SK-N-SH treated with all-trans-retinoic acid at 6 μM for 48 hours (cell line): Measurements from ENCODE around the gene CYREN.

Source experiments
- ATAC-seq: fragments of 200-7000 bp; cut with Tn5 transposase; 3 replicates; pipeline ENCODE4 v1.9.1; 2020; ENCODE audit warnings: mild to moderate bottlenecking, moderate library complexity
- ARNTL ChIP-seq: fragments of 450-650 bp; formaldehyde crosslinking; IDR thresholded peaks from 2 replicates; pipeline ENCODE4 v1.5.0; 2020; ENCODE audit warnings: low read depth, mild to moderate bottlenecking, moderate library complexity, borderline replicate concordance
- BACH2 ChIP-seq: fragments of 250-450 bp; sonication (Bioruptor Pico); IDR thresholded peaks from 2 replicates; pipeline ENCODE4 v1.9.0; 2021; ENCODE audit warnings: mild to moderate bottlenecking, borderline replicate concordance
- CSDC2 ChIP-seq: fragments of 250-450 bp; sonication (Bioruptor Pico); IDR thresholded peaks from 2 replicates; pipeline ENCODE4 v1.5.0; 2020; ENCODE audit warnings: mild to moderate bottlenecking, moderate library complexity
- ESRRG ChIP-seq: fragments of 250-450 bp; sonication (Bioruptor Pico); IDR thresholded peaks from 2 replicates; pipeline ENCODE4 v1.6.1; 2021; ENCODE audit warnings: mild to moderate bottlenecking
- ISL1 ChIP-seq: fragments of 250-450 bp; sonication (Bioruptor Pico); IDR thresholded peaks from 2 replicates; pipeline ENCODE4 v2.1.2; 2022; ENCODE audit warnings: mild to moderate bottlenecking, moderate library complexity
- OSR1 ChIP-seq: fragments of 250-450 bp; sonication (Bioruptor Pico); IDR thresholded peaks from 2 replicates; pipeline ENCODE4 v1.8.0; 2022; ENCODE audit warnings: moderate library complexity, mild to moderate bottlenecking, inconsistent platforms
- POU6F1 ChIP-seq: fragments of 250-450 bp; sonication (Bioruptor Pico); IDR thresholded peaks from 2 replicates; pipeline ENCODE4 v1.8.0; 2021; ENCODE audit warnings: low read depth, mild to moderate bottlenecking, moderate library complexity, borderline replicate concordance
- PPARA ChIP-seq: fragments of 250-450 bp; sonication (Bioruptor Pico); IDR thresholded peaks from 2 replicates; pipeline ENCODE4 v1.5.0; 2020; ENCODE audit warnings: mild to moderate bottlenecking, borderline replicate concordance
- RARB ChIP-seq: fragments of 250-450 bp; sonication (Bioruptor Pico); IDR thresholded peaks from 2 replicates; pipeline ENCODE4 v1.8.0; 2021; ENCODE audit warnings: mild to moderate bottlenecking, moderate library complexity
- SNAI2 ChIP-seq: fragments of 250-450 bp; sonication (Bioruptor Pico); IDR thresholded peaks from 2 replicates; pipeline ENCODE4 v1.5.0; 2020; ENCODE audit warnings: mild to moderate bottlenecking, moderate library complexity
- TCF4 ChIP-seq: fragments of 250-450 bp; sonication (Bioruptor Pico); IDR thresholded peaks from 2 replicates; pipeline ENCODE4 v1.8.0; 2021; ENCODE audit warnings: mild to moderate bottlenecking, moderate library complexity, borderline replicate concordance
- TOX ChIP-seq: fragments of 250-450 bp; sonication (Bioruptor Pico); IDR thresholded peaks from 2 replicates; pipeline ENCODE4 v1.8.0; 2021; ENCODE audit warnings: mild to moderate bottlenecking, moderate library complexity, borderline replicate concordance
- ZC3H10 ChIP-seq: fragments of 250-450 bp; sonication (Bioruptor Pico); IDR thresholded peaks from 2 replicates; pipeline ENCODE4 v1.5.1; 2021; ENCODE audit warnings: mild to moderate bottlenecking, moderate library complexity
- ZFP3 ChIP-seq: fragments of 250-450 bp; sonication (Bioruptor Pico); IDR thresholded peaks from 2 replicates; pipeline ENCODE4 v1.5.0; 2020; ENCODE audit warnings: mild to moderate bottlenecking, moderate library complexity
- ZFP30 ChIP-seq: fragments of 450-650 bp; formaldehyde crosslinking; IDR thresholded peaks from 2 replicates; pipeline ENCODE4 v1.5.0; 2022; ENCODE audit warnings: mild to moderate bottlenecking, moderate library complexity
- ZNF565 ChIP-seq: fragments of 450-650 bp; formaldehyde crosslinking; conservative IDR thresholded peaks from 2 replicates; pipeline ENCODE4 v1.5.0; 2020; ENCODE audit warnings: low read depth, mild to moderate bottlenecking, moderate library complexity
- ZNF70 ChIP-seq: fragments of 450-650 bp; formaldehyde crosslinking; IDR thresholded peaks from 2 replicates; pipeline ENCODE4 v1.5.0; 2020; ENCODE audit warnings: mild to moderate bottlenecking, moderate library complexity
- ZNF8 ChIP-seq: fragments of 450-650 bp; formaldehyde crosslinking; IDR thresholded peaks from 2 replicates; pipeline ENCODE4 v1.5.0; 2020; ENCODE audit warnings: mild to moderate bottlenecking, moderate library complexity
- TF ChIP-seq, protein P1 (sequence below): fragments of 250-450 bp; sonication (Bioruptor Pico); IDR thresholded peaks from 2 replicates; pipeline ENCODE4 v1.5.0; 2020; ENCODE audit warnings: mild to moderate bottlenecking, moderate library complexity
- TF ChIP-seq, protein P2 (sequence below): fragments of 250-450 bp; sonication (Bioruptor Pico); IDR thresholded peaks from 2 replicates; pipeline ENCODE4 v1.8.0; 2020; ENCODE audit warnings: mild to moderate bottlenecking, moderate library complexity, borderline replicate concordance
- TF ChIP-seq, protein P3 (sequence below): fragments of 250-450 bp; sonication (Bioruptor Pico); IDR thresholded peaks from 2 replicates; pipeline ENCODE4 v1.5.1; 2021; ENCODE audit warnings: mild to moderate bottlenecking, moderate library complexity

The CYREN gene

DNA sequence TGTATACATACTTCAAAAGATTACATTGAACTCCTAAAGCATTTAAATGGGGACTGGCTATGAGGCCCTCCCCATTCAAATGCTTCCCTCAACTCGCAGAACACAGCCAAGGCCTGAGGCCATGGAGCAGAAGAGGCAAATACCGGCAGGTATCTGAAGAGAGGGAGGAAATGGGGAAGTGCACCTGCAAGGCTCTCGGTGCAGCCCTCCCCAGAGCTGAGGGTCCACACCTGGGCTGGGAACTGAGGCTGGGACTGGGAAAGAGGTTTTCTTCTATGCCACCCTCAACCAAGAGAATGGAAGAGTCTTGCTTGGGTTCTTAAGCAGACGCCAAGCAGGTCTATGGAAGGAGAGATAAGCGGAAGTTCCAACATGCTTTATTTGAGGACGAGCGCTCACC lies 13.0 kb upstream of the CYREN start:
- no peak for ATAC-seq
- TF ChIP-seq ZNF8 (CRISPR knock-in tag): no peak
- TF ChIP-seq ZNF70 (CRISPR knock-in tag): no peak
- TF ChIP-seq ZFP30 (CRISPR knock-in tag): no peak
- no peak for TF ChIP-seq CSDC2 (CRISPR knock-in tag)
- TF ChIP-seq, protein P1, sequence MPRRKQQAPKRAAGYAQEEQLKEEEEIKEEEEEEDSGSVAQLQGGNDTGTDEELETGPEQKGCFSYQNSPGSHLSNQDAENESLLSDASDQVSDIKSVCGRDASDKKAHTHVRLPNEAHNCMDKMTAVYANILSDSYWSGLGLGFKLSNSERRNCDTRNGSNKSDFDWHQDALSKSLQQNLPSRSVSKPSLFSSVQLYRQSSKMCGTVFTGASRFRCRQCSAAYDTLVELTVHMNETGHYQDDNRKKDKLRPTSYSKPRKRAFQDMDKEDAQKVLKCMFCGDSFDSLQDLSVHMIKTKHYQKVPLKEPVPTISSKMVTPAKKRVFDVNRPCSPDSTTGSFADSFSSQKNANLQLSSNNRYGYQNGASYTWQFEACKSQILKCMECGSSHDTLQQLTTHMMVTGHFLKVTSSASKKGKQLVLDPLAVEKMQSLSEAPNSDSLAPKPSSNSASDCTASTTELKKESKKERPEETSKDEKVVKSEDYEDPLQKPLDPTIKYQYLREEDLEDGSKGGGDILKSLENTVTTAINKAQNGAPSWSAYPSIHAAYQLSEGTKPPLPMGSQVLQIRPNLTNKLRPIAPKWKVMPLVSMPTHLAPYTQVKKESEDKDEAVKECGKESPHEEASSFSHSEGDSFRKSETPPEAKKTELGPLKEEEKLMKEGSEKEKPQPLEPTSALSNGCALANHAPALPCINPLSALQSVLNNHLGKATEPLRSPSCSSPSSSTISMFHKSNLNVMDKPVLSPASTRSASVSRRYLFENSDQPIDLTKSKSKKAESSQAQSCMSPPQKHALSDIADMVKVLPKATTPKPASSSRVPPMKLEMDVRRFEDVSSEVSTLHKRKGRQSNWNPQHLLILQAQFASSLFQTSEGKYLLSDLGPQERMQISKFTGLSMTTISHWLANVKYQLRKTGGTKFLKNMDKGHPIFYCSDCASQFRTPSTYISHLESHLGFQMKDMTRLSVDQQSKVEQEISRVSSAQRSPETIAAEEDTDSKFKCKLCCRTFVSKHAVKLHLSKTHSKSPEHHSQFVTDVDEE: no peak
- no peak for TF ChIP-seq POU6F1 (CRISPR knock-in tag)
- TF ChIP-seq PPARA: no peak
- no peak for TF ChIP-seq TOX
- TF ChIP-seq ZFP3: no peak
- TF ChIP-seq TCF4 (CRISPR knock-in tag): no peak
- no peak for TF ChIP-seq ZNF565 (CRISPR knock-in tag)
- TF ChIP-seq ZC3H10 (CRISPR knock-in tag): no peak
- TF ChIP-seq ESRRG (CRISPR knock-in tag): no peak
- no peak for TF ChIP-seq RARB (CRISPR knock-in tag)

DNA sequence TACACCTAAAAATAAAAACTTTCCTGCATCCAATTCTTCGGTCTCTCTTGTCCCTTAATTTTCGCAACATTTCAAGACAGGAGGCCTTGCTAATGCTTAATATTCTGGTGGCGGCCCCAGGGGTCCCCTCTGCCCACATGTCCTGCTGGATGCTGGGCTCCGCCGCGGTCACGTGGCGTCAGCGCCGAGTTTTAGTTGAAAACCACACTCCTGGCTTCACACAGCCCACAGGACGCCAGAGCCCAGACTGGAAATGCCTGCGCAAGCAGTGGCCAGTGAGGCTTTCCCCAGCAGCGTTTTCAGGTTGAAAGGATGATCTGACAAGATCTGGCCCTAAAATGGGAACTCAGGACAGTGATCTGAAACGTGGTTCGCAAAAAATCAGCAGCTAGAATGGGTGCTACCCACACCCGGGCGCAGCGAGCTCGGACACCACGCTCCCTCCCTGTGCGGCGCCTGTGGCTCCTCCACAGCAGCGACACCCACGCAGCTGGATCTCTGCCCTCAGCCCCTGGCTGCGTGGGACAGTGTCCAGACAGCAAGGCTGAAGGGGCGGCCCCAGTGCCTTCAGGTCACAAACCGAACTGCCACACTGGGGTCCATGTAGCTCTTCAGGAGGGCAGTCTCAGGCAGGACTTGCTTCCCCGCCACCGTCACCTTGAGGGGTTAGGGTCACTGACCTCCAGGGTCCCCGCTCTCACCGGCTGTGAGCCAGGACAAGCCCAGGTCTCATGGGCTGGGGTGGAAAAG lies 11.6 kb upstream of the CYREN start:
- ATAC-seq: no peak

GRCh38 chr7:135181261-135181928 lies 10.9 kb upstream of the CYREN start:
- ATAC-seq: no peak
- TF ChIP-seq SNAI2 (CRISPR knock-in tag): no peak
- TF ChIP-seq BACH2 (CRISPR knock-in tag): no peak
- TF ChIP-seq PPARA: no peak
- TF ChIP-seq ARNTL (CRISPR knock-in tag): no peak
- TF ChIP-seq, protein P2, sequence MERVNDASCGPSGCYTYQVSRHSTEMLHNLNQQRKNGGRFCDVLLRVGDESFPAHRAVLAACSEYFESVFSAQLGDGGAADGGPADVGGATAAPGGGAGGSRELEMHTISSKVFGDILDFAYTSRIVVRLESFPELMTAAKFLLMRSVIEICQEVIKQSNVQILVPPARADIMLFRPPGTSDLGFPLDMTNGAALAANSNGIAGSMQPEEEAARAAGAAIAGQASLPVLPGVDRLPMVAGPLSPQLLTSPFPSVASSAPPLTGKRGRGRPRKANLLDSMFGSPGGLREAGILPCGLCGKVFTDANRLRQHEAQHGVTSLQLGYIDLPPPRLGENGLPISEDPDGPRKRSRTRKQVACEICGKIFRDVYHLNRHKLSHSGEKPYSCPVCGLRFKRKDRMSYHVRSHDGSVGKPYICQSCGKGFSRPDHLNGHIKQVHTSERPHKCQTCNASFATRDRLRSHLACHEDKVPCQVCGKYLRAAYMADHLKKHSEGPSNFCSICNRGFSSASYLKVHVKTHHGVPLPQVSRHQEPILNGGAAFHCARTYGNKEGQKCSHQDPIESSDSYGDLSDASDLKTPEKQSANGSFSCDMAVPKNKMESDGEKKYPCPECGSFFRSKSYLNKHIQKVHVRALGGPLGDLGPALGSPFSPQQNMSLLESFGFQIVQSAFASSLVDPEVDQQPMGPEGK (CRISPR knock-in tag): no peak
- TF ChIP-seq ZNF565 (CRISPR knock-in tag): no peak
- no peak for TF ChIP-seq POU6F1 (CRISPR knock-in tag)
- no peak for TF ChIP-seq ISL1 (CRISPR knock-in tag)
- no peak for TF ChIP-seq OSR1 (CRISPR knock-in tag)
- TF ChIP-seq ZFP3: no peak
- no peak for TF ChIP-seq TOX

More for the DNA sequence above, 11.6 kb upstream of the CYREN start:
- TF ChIP-seq, protein P1: no peak
- TF ChIP-seq ZFP30 (CRISPR knock-in tag) (no peak), ZNF8 (CRISPR knock-in tag) (no peak), OSR1 (CRISPR knock-in tag) (no peak), ZNF70 (CRISPR knock-in tag) (no peak), PPARA (no peak)
- TF ChIP-seq, protein P3, sequence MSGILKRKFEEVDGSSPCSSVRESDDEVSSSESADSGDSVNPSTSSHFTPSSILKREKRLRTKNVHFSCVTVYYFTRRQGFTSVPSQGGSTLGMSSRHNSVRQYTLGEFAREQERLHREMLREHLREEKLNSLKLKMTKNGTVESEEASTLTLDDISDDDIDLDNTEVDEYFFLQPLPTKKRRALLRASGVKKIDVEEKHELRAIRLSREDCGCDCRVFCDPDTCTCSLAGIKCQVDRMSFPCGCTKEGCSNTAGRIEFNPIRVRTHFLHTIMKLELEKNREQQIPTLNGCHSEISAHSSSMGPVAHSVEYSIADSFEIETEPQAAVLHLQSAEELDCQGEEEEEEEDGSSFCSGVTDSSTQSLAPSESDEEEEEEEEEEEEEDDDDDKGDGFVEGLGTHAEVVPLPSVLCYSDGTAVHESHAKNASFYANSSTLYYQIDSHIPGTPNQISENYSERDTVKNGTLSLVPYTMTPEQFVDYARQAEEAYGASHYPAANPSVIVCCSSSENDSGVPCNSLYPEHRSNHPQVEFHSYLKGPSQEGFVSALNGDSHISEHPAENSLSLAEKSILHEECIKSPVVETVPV (CRISPR knock-in tag): no peak
